SJCRH30 (cell line): Measurements from ENCODE around the gene AGRN. TPM values are rescaled to one million over a fixed set of nuclear protein-coding genes. Genes with fewer than 3 reads are reported as not detected.
"Not testable (repeated sequence)": the region's sequence is repeated elsewhere in the genome, so short reads cannot be mapped to it uniquely, and the experiment has no call there.

Source experiments
- DNase-seq, 2 experiments: peaks; one replicate each; pipeline ENCODE4 v3.0.0-alpha.2; 2015 to 2020
- H3K27ac ChIP-seq: fragments of 250-450 bp; sonication (Bioruptor Pico); 2 replicates; pipeline ENCODE4 v1.5.1; 2020; ENCODE audit warnings: mild to moderate bottlenecking, moderate library complexity
- H3K27me3 ChIP-seq: fragments of 250-450 bp; sonication (Bioruptor Pico); 2 replicates; pipeline ENCODE4 v1.5.1; 2020; ENCODE audit warnings: mild to moderate bottlenecking, moderate library complexity
- H3K36me3 ChIP-seq: fragments of 250-450 bp; sonication (Bioruptor Pico); 2 replicates; pipeline ENCODE4 v1.5.1; 2020; ENCODE audit warnings: mild to moderate bottlenecking, moderate library complexity
- H3K4me1 ChIP-seq: fragments of 250-450 bp; sonication (Bioruptor Pico); 2 replicates; pipeline ENCODE4 v1.5.1; 2020; ENCODE audit warnings: mild to moderate bottlenecking, moderate library complexity
- H3K4me3 ChIP-seq: fragments of 250-450 bp; sonication (Bioruptor Pico); 2 replicates; pipeline ENCODE4 v1.5.1; 2020; ENCODE audit warnings: mild to moderate bottlenecking, moderate library complexity
- H3K9me3 ChIP-seq: fragments of 250-450 bp; sonication (Bioruptor Pico); replicated peaks from 2 replicates; pipeline ENCODE4 v1.5.1; 2020; ENCODE audit warnings: mild to moderate bottlenecking, moderate library complexity
- total RNA-seq: library from RNA; depleted of rRNA; stranded (reverse); fragments of >200 nt; shearing (Covaris generic); gene quantifications from 2 replicates; pipeline ENCODE4 v1.2.3, GENCODE V29; 2014; rRNA removed

The AGRN gene
- 10.4 and 13.7 TPM in 2 replicates for total RNA-seq

DNA sequence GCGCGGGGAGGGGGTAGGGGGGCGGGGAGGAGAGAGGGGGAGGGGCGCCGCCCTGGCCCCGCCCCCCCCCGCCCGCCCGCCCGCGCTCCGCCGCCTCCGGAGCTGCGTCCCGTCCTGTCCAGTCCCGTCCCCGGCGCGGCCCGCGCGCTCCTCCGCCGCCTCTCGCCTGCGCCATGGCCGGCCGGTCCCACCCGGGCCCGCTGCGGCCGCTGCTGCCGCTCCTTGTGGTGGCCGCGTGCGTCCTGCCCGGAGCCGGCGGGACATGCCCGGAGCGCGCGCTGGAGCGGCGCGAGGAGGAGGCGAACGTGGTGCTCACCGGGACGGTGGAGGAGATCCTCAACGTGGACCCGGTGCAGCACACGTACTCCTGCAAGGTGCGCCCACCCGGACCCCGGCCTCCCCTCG lies at the start of gene AGRN:
TSS of gene AGRN (plus strand) at position 121 of the 405 bp plus-strand sequence. CDS start at position 174, 53 bp downstream.
- no peaks in the 10 kb centered on the region for H3K27me3 ChIP-seq
- H3K4me3 ChIP-seq, result peak within 1 kb of the TSS; percentile 65
- H3K9me3 ChIP-seq, result no peaks in the 10 kb centered on the region
- H3K36me3 ChIP-seq, result no peaks in the 10 kb centered on the region
- peaks cover 12% of the 10 kb centered on the region; the same call in 1 of the 2 replicates for H3K4me1 ChIP-seq
- DNase-seq, result no peak
- H3K27ac ChIP-seq, result no peak within 1 kb of the TSS

DNA sequence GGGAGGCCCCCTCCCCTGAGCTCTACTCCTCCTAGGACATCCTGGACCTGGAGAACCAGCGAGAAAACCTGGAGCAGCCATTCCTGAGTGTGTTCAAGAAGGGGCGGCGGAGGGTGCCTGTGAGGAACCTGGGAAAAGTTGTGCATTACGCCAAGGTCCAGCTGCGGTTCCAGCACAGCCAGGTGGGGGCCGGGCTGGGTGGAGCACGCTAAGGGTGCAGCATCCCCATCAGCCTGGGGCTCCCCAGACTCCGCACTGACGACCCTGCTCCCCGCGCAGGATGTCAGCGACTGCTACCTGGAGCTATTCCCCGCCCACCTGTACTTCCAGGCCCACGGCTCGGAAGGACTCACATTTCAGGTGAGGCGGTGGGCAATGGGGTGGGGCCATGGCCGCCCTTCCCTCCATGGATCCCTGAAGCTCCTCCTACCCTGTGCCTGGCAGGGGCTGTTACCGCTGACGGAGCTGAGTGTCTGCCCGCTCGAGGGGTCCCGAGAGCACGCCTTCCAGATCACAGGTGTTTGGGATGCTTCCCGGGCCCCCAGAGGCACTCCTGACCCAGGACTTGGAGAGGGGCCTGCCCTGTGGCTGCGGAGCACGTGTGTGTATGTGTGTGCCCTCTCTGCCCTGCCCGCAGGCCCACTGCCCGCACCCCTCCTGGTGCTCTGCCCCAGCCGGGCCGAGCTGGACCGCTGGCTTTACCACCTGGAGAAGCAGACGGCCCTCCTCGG lies 49.5 kb upstream of the AGRN start:
- H3K36me3 ChIP-seq, result no peaks in the 10 kb centered on the region
- no peak overlapping the region for H3K27ac ChIP-seq
- no peaks in the 10 kb centered on the region for H3K9me3 ChIP-seq
- H3K4me1 ChIP-seq, result no peaks in the 10 kb centered on the region
- H3K27me3 ChIP-seq, result peaks cover 3% of the 10 kb centered on the region; the same call in 1 of the 2 replicates
- no peak overlapping the region for H3K4me3 ChIP-seq
- no peak for DNase-seq

DNA sequence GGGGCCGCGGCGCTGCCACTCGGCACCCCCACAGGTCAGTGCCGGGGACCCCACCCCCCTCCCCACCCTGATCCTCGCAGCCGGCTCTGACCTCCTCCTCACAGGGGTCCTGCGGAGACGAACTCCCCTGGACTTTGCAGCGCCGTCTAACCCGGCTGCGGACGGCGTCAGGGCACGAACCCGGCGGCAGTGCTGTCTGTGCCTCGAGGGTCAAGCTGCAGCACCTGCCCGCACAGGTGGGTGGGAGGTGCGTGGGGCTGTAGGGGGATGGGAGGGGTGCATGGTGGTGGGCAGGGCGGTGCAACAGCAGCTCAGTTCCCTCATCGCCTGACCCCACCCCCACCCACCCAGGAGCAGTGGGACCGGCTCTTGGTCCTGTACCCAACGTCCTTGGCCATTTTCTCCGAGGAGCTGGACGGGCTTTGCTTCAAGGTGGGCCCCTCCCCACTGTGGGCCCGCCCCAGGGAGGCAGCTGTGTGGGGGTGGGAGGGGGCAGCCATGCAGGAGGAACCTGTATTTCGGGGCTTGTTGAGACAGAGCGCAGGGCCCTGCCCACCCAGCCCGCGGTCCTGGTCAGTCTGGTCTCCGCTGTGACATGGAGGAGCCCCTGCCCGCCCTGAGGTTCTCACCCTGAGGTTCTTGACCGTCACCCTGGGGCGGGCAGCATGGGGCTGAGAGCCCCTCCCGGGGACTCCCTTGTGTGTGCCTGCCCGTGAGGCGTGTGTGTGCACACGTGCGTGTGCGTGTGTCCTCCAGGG lies 48.8 kb upstream of the AGRN start:
- Histone ChIP-seq H3K4me3 (no peak overlapping the region), H3K27me3 (peaks cover 3% of the 10 kb centered on the region; the same call in 1 of the 2 replicates)

DNA sequence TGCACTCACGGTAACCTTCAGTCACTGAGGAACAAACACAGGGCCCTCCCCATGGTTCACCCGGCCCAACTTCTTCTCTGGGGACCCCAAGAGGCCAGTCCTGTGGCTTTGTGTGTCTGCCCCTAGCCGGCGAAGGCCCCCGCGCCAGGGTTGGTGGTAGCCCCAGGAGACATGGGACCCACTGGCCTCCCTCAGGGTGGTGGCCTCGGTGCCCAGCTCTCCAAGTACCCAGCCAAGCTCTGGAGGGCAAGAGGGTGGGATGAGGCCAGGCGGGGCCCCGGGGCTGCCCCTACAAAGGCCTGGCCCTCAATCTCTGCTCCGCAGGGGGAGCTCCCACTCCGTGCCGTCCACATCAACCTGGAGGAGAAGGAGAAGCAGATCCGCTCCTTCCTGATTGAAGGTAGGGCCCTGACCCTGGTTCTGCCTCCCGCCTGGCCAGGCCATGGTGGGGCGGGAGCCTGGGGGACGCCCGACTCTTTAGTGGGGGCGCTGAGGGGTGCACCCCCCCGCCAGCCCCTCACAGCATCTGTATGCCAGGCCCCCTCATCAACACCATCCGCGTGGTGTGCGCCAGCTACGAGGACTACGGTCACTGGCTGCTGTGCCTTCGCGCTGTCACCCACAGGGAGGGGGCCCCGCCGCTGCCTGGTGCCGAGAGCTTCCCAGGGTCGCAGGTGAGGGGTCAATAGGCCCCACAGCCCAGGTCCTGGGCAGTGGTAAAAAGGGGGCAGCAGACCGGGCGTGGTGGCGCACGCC lies 48.0 kb upstream of the AGRN start:
- Histone ChIP-seq H3K36me3 (no peaks in the 10 kb centered on the region), H3K27me3 (peaks cover 3% of the 10 kb centered on the region; the same call in 1 of the 2 replicates), H3K9me3 (no peaks in the 10 kb centered on the region), H3K27ac (no peak overlapping the region), H3K4me3 (no peak overlapping the region), H3K4me1 (peaks cover 2% of the 10 kb centered on the region; the same call in 1 of the 2 replicates)
- DNase-seq, result no peak

More for the DNA sequence above, 48.8 kb upstream of the AGRN start:
- Histone ChIP-seq H3K9me3 (no peaks in the 10 kb centered on the region), H3K4me1 (no peaks in the 10 kb centered on the region; the same call in 1 of the 2 replicates), H3K36me3 (no peaks in the 10 kb centered on the region), H3K27ac (no peak overlapping the region)
- DNase-seq, result no peak

DNA sequence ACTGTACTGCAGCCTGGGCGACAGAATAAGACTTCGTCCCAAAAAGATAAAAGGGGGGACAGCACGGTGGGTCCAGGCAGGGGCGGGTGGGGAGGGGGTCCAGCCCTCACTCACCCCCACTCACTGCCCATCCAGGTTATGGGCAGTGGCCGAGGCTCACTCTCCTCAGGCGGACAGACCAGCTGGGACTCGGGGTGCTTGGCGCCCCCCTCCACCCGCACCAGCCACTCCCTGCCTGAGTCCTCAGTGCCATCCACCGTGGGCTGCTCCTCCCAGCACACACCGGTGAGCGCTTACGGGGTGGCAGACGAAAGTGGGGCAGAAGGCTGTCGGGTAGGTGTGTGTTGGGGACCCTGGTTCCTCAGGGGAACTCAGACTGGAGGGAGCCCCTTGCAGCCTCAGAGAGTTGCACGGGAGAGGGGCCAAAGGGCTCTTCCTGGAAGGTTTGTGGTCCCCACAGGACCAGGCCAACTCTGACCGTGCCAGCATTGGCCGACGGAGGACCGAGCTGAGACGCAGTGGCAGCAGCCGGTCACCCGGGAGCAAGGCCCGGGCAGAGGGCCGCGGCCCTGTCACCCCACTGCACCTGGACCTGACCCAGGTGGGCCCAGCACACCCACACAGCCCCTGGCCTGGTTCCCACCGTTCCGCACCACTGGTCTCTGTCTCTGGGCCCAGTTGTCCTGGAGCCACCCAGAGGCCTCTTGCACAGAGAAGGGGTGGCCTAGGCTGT lies 47.0 kb upstream of the AGRN start:
- H3K4me1 ChIP-seq, result peaks cover 2% of the 10 kb centered on the region; the same call in 1 of the 2 replicates
- H3K27me3 ChIP-seq, result peaks cover 3% of the 10 kb centered on the region; the same call in 1 of the 2 replicates

DNA sequence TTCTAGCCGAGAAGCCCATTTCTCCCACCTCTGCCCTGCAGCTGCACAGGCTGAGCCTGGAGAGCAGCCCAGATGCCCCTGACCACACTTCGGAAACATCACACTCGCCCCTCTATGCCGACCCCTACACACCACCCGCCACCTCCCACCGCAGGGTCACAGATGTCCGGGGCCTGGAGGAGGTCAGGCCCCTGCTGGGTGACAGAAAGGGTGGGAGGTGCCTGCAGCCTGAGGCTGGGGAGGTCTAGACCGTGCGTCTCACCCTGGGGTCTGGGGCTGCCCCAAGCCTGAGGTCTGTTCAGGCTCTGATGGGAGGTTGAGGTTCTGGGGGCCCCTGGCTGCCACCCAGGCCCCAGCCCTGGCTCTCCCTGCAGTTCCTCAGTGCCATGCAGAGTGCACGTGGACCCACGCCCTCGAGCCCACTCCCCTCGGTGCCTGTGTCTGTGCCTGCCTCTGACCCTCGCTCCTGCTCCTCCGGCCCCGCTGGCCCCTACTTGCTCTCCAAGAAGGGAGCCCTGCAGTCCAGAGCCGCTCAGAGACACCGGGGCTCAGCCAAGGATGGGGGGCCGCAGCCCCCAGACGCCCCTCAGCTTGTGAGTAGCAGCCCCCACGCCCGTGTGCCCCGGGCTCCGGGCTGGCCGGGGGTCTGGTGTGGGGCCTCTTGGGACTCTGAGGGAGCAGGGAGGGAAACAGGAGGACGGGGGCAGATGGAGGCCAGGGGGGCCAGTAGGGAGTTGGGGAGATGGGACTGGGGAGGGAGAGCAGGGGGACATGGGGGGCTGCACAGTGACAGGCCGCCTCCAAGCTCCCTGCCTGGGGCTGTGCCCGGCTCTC lies 46.2 kb upstream of the AGRN start:
- Histone ChIP-seq H3K9me3 (0 out of 2 replicates have a peak, but pooled peaks cover 3% of the 10 kb centered on the region), H3K36me3 (no peaks in the 10 kb centered on the region), H3K4me1 (peaks cover 2% of the 10 kb centered on the region; the same call in 1 of the 2 replicates), H3K27ac (no peak overlapping the region), H3K27me3 (peaks cover 3% of the 10 kb centered on the region; the same call in 1 of the 2 replicates), H3K4me3 (no peak overlapping the region)
- no peak for DNase-seq

More for the DNA sequence above, 47.0 kb upstream of the AGRN start:
- no peak for DNase-seq
- Histone ChIP-seq H3K4me3 (no peak overlapping the region), H3K27ac (no peak overlapping the region), H3K36me3 (no peaks in the 10 kb centered on the region), H3K9me3 (no peaks in the 10 kb centered on the region)

DNA sequence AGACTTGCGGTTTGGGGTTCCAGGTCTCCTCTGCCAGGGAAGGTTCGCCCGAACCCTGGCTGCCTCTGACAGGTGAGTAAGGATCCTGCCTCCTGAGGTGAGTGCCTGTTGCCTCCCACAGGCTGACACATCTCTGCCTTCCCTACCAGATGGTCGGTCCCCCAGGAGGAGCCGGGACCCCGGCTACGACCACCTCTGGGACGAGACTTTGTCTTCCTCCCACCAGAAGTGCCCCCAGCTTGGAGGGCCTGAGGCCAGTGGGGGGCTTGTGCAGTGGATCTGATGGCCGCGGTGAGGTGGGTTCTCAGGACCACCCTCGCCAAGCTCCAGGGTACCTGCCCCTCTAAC lies 45.7 kb upstream of the AGRN start:
- no peaks in the 10 kb centered on the region for H3K36me3 ChIP-seq
- H3K4me1 ChIP-seq, result peaks cover 2% of the 10 kb centered on the region; the same call in 1 of the 2 replicates
- no peak overlapping the region for H3K4me3 ChIP-seq
- DNase-seq, result no peak
- no peak overlapping the region for H3K27ac ChIP-seq
- peaks cover 3% of the 10 kb centered on the region; the same call in 1 of the 2 replicates for H3K27me3 ChIP-seq
- 0 out of 2 replicates have a peak, but pooled peaks cover 3% of the 10 kb centered on the region for H3K9me3 ChIP-seq

DNA sequence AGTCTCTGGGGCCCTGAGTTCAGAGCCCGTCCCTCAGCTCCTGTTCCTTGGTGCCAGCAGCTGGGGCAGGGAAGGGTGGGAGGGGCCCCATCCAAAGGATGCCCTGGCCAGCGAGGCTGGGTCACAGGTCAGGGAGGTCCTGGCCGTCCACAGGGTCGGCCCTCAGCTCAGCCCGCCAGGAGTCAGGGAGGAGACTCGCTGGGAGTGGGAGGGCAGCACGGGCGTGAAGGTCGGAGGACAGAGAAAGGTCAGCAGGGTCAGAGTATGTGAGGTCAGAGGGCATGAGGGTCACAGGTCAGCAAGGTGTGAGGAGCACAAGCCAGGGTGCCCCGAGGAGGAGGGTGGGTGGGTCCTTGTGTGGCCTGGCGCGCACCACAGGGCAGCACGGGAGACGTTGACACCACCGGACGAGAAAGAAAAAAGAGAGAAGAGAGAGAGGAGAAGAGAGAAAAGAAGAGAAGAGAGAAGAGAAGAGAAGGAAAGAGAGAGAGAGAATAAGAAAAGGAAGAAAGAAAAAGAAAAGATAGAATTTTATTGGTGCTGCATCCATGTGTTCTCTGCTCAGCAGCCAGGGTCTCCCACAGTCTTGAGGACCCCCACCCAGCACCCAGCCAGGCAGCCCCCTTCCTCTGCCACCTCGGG lies 45.1 kb upstream of the AGRN start:
- Histone ChIP-seq H3K27ac (no peak overlapping the region), H3K36me3 (no peaks in the 10 kb centered on the region), H3K4me1 (peaks cover 2% of the 10 kb centered on the region; the same call in 1 of the 2 replicates), H3K27me3 (peaks cover 3% of the 10 kb centered on the region; the same call in 1 of the 2 replicates), H3K4me3 (no peak overlapping the region), H3K9me3 (0 out of 2 replicates have a peak, but pooled peaks cover 3% of the 10 kb centered on the region)
- DNase-seq, result no peak

DNA sequence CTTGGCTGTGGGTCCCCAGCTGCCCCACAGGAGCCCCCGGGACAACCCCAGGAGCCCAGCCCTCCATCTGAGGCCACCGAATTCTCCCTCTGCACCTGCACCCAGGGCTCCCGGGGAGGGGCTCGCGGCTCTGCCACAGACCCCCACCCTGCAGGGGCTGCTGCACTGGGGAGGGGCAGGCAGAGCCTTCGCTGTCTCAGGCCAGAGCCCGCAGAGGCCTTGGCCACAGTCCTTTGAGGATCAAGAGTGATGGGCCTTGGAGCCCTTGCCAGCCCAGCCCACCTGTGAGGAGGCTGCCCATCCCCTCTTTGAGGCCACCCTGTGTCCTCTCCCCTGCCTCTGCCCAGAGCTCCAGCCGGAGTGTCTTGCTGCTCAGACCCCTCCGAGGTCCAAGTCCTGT lies 44.6 kb upstream of the AGRN start:
- Histone ChIP-seq H3K9me3 (0 out of 2 replicates have a peak, but pooled peaks cover 3% of the 10 kb centered on the region), H3K27me3 (peaks cover 3% of the 10 kb centered on the region; the same call in 1 of the 2 replicates), H3K4me1 (peaks cover 2% of the 10 kb centered on the region; the same call in 1 of the 2 replicates), H3K36me3 (no peaks in the 10 kb centered on the region), H3K4me3 (no peak overlapping the region), H3K27ac (no peak overlapping the region)
- no peak for DNase-seq

DNA sequence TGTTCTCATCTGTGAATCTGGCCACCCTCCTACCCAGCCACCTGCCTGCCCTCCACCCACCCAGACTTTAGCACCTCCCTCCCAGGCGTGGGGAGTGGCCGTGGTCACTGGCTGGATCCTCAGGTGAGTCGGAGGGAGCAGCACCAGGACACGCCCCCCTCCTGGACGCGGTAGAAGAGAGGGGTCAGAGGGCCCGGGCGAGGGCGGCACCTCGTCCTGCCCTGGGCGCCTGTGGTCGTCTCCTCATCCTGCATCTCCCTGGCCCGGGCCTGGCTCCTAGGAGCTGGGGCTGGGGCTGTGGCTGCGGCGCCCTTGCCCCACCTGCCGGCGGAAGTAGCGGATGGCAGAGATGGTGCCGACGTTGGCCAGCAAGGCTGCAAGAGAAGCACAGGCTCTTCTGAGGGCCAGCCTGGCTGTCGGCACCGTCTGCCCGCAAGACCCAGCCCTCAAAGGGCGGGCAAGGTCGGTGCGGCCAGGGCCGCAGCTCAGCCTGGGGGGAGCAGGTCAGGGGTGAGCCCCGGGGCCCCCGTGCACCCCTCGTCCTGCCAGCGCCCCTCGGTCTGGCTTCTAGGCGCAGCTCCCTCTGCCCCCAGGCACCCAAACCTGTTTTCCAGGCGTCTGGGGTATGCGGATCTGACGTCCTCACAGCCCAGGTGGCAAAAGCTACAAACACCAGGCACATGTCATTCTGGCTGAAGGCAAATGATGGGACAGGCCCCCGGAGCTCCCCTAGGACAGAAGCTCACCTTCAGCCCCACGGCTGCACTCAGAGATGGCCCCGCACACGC lies 43.8 kb upstream of the AGRN start:
- Histone ChIP-seq H3K27ac (no peak overlapping the region), H3K36me3 (no peaks in the 10 kb centered on the region), H3K9me3 (0 out of 2 replicates have a peak, but pooled peaks cover 3% of the 10 kb centered on the region), H3K27me3 (peaks cover 3% of the 10 kb centered on the region; the same call in 1 of the 2 replicates), H3K4me3 (peak overlapping the region; percentile 30), H3K4me1 (peaks cover 2% of the 10 kb centered on the region; the same call in 1 of the 2 replicates)
- peak; percentile 71 to 75 for DNase-seq

DNA sequence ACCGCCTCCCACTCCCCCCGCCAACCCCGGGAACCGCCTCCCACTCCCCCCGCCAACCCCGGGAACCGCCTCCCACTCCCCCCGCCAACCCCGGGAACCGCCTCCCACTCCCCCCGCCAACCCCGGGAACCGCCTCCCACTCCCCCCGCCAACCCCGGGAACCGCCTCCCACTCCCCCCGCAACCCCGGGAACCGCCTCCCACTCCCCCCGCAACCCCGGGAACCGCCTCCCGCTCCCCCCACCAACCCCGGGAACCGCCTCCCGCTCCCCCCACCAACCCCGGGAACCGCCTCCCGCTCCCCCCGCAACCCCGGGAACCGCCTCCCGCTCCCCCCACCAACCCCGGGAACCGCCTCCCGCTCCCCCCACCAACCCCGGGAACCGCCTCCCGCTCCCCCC lies 43.1 kb upstream of the AGRN start:
- H3K9me3 ChIP-seq, DNase-seq, H3K4me3 ChIP-seq, H3K27me3 ChIP-seq, H3K4me1 ChIP-seq, H3K27ac ChIP-seq, H3K36me3 ChIP-seq: not testable (repeated sequence)
